ENCODE data around the gene PTPRD.

DNA sequence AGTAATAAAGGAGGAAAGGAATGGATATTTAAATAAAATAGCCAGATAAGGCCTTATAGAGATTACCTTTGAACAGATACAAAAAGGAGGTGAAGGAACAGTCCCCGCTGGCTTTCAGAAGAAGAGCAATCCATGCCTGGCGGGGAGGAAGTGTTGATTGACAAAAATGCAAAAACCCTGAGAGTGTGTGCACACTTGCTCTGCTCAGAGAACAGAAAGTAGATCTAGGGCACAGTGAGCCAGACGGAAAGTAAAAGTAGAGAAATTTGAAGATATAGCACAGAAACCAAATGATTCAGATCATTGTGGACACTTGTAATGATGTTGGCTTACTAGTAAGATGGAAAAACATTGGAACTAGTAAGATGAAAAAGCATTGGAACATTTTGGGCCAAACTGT, 720.6 kb downstream of the PTPRD start:
- TF ChIP-seq GABPB1 (CRISPR knock-in tag; IDR thresholded peaks at IDR 0.05) (no peak), CHD4 (IDR thresholded peaks at IDR 0.05; ENCODE audit: insufficient read depth, insufficient replicate concordance, low read depth, low read length, poor library complexity, severe bottlenecking) (no peak), ARID1B (IDR thresholded peaks at IDR 0.05) (no peak), RFX5 (IDR thresholded peaks at IDR 0.05; ENCODE audit: low read depth, low read length) (no peak), DIDO1 (tag; IDR thresholded peaks at IDR 0.05; ENCODE audit: low read depth) (no peak), MYC (IDR thresholded peaks at IDR 0.05; ENCODE audit: low read depth, low read length) (no peak), MYC (CRISPR knock-in tag; IDR thresholded peaks at IDR 0.05; ENCODE audit: borderline replicate concordance, low read depth) (no peak)
- TF ChIP-seq, protein P1, sequence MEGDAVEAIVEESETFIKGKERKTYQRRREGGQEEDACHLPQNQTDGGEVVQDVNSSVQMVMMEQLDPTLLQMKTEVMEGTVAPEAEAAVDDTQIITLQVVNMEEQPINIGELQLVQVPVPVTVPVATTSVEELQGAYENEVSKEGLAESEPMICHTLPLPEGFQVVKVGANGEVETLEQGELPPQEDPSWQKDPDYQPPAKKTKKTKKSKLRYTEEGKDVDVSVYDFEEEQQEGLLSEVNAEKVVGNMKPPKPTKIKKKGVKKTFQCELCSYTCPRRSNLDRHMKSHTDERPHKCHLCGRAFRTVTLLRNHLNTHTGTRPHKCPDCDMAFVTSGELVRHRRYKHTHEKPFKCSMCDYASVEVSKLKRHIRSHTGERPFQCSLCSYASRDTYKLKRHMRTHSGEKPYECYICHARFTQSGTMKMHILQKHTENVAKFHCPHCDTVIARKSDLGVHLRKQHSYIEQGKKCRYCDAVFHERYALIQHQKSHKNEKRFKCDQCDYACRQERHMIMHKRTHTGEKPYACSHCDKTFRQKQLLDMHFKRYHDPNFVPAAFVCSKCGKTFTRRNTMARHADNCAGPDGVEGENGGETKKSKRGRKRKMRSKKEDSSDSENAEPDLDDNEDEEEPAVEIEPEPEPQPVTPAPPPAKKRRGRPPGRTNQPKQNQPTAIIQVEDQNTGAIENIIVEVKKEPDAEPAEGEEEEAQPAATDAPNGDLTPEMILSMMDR (IDR thresholded peaks at IDR 0.05 in 2 of 3, conservative IDR thresholded peaks at IDR 0.05 in 1 of 3; ENCODE audit: insufficient read depth in 2 of 3, low read depth in 1 of 3, low read length in 3 of 3), result no peak
- TF ChIP-seq, protein P2, sequence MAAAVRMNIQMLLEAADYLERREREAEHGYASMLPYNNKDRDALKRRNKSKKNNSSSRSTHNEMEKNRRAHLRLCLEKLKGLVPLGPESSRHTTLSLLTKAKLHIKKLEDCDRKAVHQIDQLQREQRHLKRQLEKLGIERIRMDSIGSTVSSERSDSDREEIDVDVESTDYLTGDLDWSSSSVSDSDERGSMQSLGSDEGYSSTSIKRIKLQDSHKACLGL (CRISPR knock-in tag; IDR thresholded peaks at IDR 0.05; ENCODE audit: borderline replicate concordance, poor library complexity, severe bottlenecking), result no peak
- TF ChIP-seq, protein P3, sequence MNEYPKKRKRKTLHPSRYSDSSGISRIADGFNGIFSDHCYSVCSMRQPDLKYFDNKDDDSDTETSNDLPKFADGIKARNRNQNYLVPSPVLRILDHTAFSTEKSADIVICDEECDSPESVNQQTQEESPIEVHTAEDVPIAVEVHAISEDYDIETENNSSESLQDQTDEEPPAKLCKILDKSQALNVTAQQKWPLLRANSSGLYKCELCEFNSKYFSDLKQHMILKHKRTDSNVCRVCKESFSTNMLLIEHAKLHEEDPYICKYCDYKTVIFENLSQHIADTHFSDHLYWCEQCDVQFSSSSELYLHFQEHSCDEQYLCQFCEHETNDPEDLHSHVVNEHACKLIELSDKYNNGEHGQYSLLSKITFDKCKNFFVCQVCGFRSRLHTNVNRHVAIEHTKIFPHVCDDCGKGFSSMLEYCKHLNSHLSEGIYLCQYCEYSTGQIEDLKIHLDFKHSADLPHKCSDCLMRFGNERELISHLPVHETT (CRISPR knock-in tag; conservative IDR thresholded peaks at IDR 0.05 in 1 of 2, IDR thresholded peaks at IDR 0.05 in 1 of 2), result no peak
